SKM-1 (cell line): Measurements from ENCODE around the gene BMP7.

ENCODE experiments used
- DNase-seq: peaks from one replicate; lab custom pipeline; 2025; ENCODE audit not compliant: unreplicated experiment; lab: John Stamatoyannopoulos, UW

BMP7 gene

DNA sequence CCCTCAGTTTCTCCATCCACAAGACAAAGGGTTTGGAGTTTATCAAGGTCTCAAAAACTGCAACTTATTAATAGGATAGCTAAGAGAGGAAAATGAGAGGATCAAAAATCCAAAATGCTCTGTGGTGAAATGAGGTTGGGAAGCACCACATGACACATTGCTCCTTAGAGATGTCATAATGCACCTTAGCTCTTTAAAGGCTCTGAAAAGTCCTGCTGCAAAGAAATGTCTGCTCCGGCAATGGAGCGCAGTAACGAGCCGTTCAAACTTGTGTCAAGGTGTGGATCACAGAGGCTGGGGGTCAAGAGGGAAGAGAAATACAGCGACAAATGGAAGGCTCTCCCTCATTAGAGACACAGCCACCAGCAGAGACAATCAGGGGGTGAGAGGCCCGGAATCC is 53.1 kb downstream of the BMP7 start:
- DNase-seq = no peak

DNA sequence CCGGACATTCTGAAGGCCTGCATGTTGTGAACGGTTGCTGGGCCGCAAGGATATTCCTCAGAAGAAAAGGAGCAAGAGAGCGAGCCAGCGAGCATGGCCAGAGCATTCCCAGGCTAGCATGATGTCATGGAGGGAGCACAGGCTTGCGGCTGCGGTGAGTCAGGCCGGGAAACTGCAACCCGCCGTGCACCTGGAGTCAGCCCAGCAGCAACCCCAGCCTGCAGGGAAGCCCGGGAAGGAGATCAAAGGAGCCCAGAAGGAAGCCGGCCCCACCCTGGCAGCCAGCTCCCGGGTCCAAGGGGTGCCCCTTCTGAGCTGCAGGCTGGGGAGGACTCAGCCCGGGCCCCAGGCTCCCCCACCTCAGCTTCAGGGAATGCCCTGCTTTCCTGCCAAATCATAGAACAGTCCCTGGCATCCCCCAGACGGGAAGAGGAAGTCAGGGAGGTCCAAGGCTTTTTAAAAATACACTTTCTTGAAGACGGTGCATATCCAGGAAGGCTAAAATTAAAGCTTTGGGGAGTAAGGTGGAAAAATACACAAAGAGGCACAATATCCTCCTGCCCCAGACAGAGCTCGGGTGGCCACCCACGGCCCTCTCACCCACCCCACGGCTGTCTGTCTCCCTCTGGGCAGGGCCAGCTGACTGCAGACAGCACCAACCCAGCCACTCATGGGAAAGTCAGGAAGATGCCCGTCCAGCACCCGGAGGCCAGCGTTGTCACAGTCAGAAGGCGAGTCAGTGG is 53.7 kb downstream of the BMP7 start:
- DNase-seq = no peak

DNA sequence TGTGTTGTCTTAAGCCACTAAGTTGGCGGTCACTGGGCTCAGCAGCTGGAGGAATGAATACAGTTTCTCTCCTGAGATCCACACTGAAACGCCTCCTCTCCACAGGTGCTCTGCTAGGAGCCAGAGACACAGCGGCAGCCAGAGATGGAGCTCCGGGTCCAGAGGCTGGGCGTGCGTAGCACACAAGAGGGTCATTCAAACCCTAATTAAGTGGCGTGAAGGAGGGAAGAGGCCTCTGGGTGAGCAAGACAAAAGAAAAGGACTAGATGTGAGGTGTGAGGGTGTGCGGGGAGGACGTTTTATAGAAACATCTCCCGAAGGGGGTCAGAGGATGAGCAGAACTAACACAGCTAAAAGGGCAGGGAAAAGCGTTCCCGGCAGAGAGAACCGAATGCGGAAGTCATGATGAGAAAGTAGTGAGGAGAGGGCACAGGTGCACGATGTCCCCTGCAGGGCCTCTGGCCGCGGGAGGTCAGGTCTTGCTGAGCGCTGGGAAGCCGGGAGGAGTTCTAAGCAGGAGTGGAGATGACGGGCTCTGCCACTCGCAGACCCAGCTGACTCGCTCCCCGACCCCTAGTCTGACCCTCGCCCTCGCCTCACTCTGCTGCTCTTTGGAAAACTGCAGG is 54.4 kb downstream of the BMP7 start:
- no peak for DNase-seq

GRCh38 chr20:57211406-57211805 is 55.0 kb downstream of the BMP7 start:
- no peak for DNase-seq

DNA sequence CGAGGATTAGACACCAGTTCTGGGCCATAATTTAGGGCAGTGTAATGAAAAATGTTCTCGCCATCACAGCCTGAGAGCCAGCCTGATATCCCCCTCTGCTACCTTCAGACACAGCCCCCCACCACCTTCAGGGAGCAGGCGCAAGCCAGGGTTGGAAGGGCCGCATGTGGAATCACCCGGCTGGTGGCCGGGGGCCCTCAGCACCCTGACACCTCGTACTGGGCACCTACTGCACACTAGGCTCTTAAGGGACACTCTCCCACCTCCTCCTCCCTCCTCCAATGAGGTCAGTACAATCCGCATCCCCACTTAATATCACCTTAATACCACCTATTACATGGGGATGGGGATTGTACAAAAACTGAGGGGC is 55.5 kb downstream of the BMP7 start:
- no peak for DNase-seq

GRCh38 chr20:57210054-57210910 is 56.2 kb downstream of the BMP7 start:
- DNase-seq = no peak

DNA sequence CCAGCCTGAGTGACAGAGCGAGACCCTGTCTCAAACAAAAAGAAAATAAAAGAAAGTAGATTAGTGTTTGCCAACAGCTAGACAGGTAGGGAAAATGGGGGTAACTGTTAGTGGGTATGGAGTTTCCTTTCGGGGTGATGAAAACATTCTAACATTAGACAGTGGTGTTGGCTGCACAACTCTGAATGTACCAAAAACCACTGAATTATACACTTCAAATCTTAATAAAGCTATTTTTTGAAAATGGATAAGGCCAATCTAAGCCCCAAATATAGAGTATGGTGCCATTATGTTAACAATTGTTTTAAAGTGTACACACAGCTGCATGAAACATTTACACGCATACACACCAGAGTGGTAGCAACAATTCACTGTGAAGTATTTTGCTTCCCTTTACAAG is 57.0 kb downstream of the BMP7 start:
- no peak for DNase-seq

DNA sequence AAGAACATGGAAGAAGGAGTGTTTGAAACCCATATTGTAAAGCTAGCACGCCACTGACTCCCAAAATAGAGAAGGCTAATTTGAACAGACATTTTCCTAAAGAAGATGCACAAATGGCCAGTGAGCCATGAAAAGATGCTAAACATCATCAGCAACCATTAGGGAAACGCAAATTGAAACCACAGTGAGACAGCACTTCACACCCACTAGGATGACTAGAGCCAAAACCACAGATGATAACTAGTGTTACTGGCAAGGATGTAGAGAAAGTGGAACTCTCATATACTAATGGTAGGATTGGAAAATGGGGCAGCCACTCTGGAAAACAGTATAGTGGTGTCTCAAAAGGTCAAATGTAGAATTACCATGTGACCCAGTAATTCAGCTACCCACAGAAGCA is 58.2 kb downstream of the BMP7 start:
- DNase-seq = no peak

DNA sequence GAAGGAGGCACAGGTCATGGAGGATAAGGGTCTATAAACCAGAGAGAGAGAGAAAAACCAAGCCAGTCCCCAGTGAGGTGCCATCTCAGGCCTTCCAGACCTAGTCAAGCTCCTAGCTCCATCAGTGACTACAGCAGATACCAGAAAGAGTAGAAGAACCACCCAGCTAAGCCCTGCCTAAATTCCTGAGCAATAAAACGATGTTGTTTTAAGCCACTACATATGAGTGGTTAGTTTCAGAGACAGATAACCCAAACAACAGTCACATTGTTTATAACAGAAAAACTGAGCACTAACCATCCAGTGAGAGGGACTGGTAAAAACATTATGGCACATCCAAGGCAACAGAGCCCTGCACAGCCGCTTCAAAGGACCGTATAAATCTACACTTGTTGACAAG is 59.2 kb downstream of the BMP7 start:
- no peak for DNase-seq

DNA sequence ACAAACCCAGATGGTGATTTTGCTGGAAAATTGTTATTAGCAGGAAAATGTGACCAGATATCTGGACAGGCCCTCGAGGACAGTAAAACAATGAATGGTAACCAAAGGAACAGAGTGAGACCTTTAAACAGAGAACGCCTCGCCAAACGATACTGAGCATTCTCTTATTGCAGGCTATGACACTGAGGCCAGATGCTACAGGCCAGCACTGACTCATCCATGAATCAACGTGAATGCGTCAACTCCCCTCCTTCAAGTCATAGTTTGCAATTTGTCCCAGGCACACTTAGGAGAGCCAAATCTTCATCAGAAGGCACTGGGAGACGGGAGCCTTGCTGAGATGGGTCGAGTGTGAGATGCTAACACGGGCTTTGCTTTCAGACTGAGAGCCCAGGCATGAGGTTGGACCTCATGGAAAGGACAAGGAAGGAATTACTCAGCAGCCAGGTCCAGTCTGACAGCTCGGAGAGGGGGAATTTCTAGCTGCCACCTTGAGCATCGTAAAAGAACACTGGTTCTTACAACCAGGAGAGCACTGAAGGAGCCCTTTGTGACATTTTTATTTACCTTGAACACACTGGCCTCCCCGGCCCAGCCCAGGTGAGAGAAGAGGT is 60.7 kb downstream of the BMP7 start:
- DNase-seq = no peak

- DNase-seq = no peak
Observed at GRCh38 chr20:57203986-57204385, 62.5 kb downstream of the BMP7 start.

DNA sequence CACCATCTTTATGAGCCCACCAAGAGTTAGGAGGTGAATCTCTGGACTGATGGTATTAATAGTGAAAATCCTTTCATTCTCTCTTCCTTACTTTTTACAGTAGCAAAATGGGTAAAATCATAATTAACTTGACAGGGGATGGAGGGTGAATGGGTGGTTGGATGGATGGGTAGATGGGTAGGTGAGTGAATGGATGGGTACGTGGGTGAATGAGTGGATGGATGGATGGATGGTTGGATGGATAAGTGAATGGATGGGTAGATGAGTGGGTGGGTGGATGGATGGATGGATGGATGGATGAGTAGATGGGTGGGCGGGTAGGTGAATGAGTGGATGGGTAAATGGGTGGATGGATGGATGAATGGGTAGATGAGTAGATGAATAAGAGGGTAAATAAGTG is 63.2 kb downstream of the BMP7 start:
- DNase-seq = no peak

GRCh38 chr20:57202309-57202708 is 64.1 kb downstream of the BMP7 start:
- no peak for DNase-seq

DNA sequence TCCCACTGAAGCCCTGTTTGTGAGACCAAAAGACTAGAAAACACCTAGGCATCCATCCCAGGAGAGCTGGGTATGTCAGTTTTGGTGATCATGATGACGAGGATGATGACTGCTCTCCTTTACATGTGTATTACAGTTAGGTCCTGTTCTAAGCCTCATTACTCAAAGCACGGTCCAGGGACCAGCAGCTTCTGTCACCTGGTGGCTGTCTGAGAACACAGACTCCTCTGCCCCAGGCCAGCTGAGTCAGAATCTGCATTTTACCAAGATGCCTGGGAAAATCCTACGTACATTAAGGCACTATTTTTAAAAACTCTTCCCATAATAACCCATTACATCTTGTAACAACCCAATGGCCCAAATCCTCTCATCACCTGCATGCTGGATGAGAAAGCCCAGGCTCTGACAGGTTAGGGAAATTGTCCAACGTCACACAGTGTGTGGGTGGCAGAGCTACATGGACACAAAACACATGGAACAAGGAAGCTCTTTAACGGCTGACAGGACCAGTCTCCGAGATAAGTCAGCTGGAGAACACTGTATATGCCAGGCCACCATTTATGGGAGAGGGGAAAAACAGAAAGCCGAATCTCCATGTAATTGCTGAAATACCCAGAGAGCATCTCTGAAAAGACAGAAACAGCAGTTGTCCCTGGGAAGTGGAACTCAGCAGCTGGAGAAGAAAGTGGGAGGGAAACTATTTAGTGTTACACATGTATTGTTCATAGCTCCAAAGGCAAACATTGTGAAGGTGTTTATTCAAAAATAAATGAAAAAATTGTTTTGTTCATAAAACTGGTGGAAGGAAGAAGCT is 65.4 kb downstream of the BMP7 start:
- DNase-seq = no peak

DNA sequence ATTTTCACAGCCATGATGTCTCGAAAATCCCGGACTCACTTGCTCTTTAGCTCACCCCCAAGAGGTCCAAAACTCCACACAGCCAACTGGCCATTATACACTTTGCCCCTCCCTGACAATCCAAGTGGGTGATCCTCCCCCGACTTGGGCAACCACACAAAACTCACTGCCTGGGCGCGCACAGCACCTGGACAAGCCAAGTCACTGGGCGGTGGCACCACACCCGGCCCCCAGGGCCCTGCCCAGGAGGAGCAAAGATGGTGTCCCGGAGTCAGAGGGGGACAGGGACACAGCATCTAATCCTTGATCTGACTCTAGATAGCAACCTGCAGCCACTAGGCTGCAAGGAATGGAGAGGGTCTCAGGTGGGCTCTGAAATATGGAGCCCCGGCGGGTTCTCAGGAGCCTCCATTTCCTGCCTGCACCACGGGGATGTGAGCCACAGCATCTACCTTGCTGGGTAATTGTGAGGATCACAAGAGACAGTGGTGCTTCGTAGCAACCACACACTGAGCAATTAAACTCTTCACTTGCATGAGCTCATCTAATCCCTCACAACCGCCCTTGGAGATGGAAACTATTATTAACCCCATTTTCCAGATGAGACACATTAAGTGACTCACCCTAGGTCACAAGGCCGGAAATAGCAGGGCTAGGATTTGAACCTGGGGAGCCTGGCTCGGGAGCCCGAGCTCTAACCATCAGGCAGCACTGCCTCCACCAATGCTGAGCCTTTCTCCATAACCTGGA is 66.6 kb downstream of the BMP7 start:
- no peak for DNase-seq

- no peak for DNase-seq
Observed at GRCh38 chr20:57198132-57199072, 68.0 kb downstream of the BMP7 start.

GRCh38 chr20:57197352-57198131 is 68.9 kb downstream of the BMP7 start:
- DNase-seq = no peak

GRCh38 chr20:57195469-57196100 is 70.9 kb downstream of the BMP7 start:
- DNase-seq = no peak
